HCT116 (cell line): ENCODE results near the gene TNXB. TPM values are rescaled to one million over a fixed set of nuclear protein-coding genes. Genes with fewer than 3 reads are reported as not detected.
A peak's percentile ranks its signal among the peaks of the same experiment; 100 is the strongest.

Source experiments
- ATAC-seq: fragments of 200-7000 bp; cut with Tn5 transposase; 2 replicates; pipeline ENCODE4 v1.9.1; 2020; ENCODE audit warnings: mild to moderate bottlenecking, moderate library complexity
- BruUV-seq: library from RNA; stranded (reverse); fragments of 400-500 nt; replicated peaks from 2 replicates; lab custom pipeline; 2021; lab: Mats Ljungman, UMichigan
- CTCF ChIA-PET: fragments of 300-600 bp; sonication (Branson Sonifier 250); formaldehyde crosslinking; loops from one replicate; lab custom pipeline; 2021; ENCODE audit warnings: antibody characterized with exemption; lab: Charles Lee
- POLR2A ChIA-PET: fragments of 300-600, 350-600 bp; sonication (Branson Sonifier 250); formaldehyde crosslinking; loops from one replicate; lab custom pipeline; 2021; ENCODE audit warnings: antibody characterized with exemption; lab: Charles Lee
- RAD21 ChIA-PET, 2 experiments: fragments of 300-600 bp; sonication (Branson Sonifier 250); formaldehyde crosslinking; loops; one replicate each; lab custom pipeline; 2023; ENCODE audit warnings: low total read pairs in 2 of 2; ENCODE audit not compliant: uncharacterized antibody in 2 of 2, unreplicated experiment in 2 of 2, low non-redundant PET in 1 of 2; lab: Charles Lee
- DNase-seq: peaks from one replicate; pipeline ENCODE4 v3.0.0-alpha.2; 2010; ENCODE audit warnings: low read depth, low spot score
- H2AFZ ChIP-seq: fragments of 200-600 bp; shearing (Covaris generic), sonication (generic); 2 replicates; pipeline ENCODE4 v1.6.1; 2017; ENCODE audit warnings: low read depth, mixed run types, mixed read lengths, antibody characterized with exemption, low read length; ENCODE audit not compliant: poor library complexity, severe bottlenecking
- H3K27ac ChIP-seq: 2 replicates; pipeline ENCODE4 v1.5.1; 2012; ENCODE audit warnings: low read depth, low read length
- H3K27me3 ChIP-seq: fragments of 200-600 bp; sonication (generic); 2 replicates; pipeline ENCODE4 v1.6.1; 2016; ENCODE audit warnings: mixed run types, low read length, mixed read lengths; ENCODE audit not compliant: insufficient read depth
- H3K36me3 ChIP-seq, 2 experiments: fragments of 200-500 bp in 1 of 2; fragments of 200-600 bp in 1 of 2; sonication (Bioruptor generic) in 1 of 2; sonication (generic) in 1 of 2; 2 replicates each; pipeline versions ENCODE4 v1.5.1 to v1.6.1; 2014 to 2016; ENCODE audit warnings: low read length in 2 of 2, inconsistent platforms in 1 of 2, mixed read lengths in 1 of 2, mixed run types in 1 of 2; ENCODE audit not compliant: insufficient read depth in 2 of 2, control insufficient read depth in 1 of 2
- H3K4me1 ChIP-seq, 2 experiments: fragments of 200-600 bp in 1 of 2; sonication (generic) in 1 of 2; 2 replicates each; pipeline versions ENCODE4 v1.5.1 to v1.6.1; 2012 to 2017; ENCODE audit warnings: low read length in 2 of 2, inconsistent platforms in 1 of 2, mild to moderate bottlenecking in 1 of 2, mixed read lengths in 1 of 2, mixed run types in 1 of 2, moderate library complexity in 1 of 2; ENCODE audit not compliant: insufficient read depth in 2 of 2, control insufficient read depth in 1 of 2
- H3K4me2 ChIP-seq: fragments of 200-600 bp; sonication (generic); 2 replicates; pipeline ENCODE4 v1.6.1; 2017; ENCODE audit warnings: mixed run types, low read length, mixed read lengths
- H3K4me3 ChIP-seq, 2 experiments: fragments of 200-600 bp in 1 of 2; sonication (generic) in 1 of 2; replicated peaks in 1 of 2; 2 replicates each; pipeline ENCODE4 v1.5.1; 2011 to 2016; ENCODE audit warnings: low read length in 2 of 2, control low read depth in 1 of 2, low read depth in 1 of 2, mild to moderate bottlenecking in 1 of 2, mixed read lengths in 1 of 2, mixed run types in 1 of 2
- H3K79me2 ChIP-seq: fragments of 200-600 bp; sonication (generic); 2 replicates; pipeline ENCODE4 v1.6.1; 2017; ENCODE audit warnings: mild to moderate bottlenecking, mixed run types, low read length, moderate library complexity, mixed read lengths; ENCODE audit not compliant: insufficient read depth
- H3K9ac ChIP-seq: fragments of 200-600 bp; sonication (generic); 2 replicates; pipeline ENCODE4 v1.6.1; 2016; ENCODE audit warnings: low read length, mixed read lengths
- H3K9me2 ChIP-seq: fragments of 200-600 bp; sonication (generic), shearing (Covaris generic); 2 replicates; pipeline ENCODE4 v1.6.1; 2017; ENCODE audit warnings: mixed run types, mild to moderate bottlenecking, moderate library complexity; ENCODE audit not compliant: insufficient read depth
- H3K9me3 ChIP-seq, 2 experiments: fragments of 200-500 bp in 1 of 2; fragments of 200-600 bp in 1 of 2; sonication (Bioruptor generic) in 1 of 2; sonication (generic) in 1 of 2; 2 replicates each; pipeline ENCODE4 v1.6.1; 2014 to 2017; ENCODE audit warnings: low read length in 2 of 2, mixed read lengths in 2 of 2, inconsistent platforms in 1 of 2, low read depth in 1 of 2, mild to moderate bottlenecking in 1 of 2, mixed run types in 1 of 2, moderate library complexity in 1 of 2; ENCODE audit not compliant: control insufficient read depth in 1 of 2, insufficient read depth in 1 of 2
- H4K20me1 ChIP-seq: fragments of 200-600 bp; sonication (generic), shearing (Covaris generic); 2 replicates; pipeline ENCODE4 v1.6.1; 2017; ENCODE audit warnings: mixed run types, mild to moderate bottlenecking, moderate library complexity; ENCODE audit not compliant: insufficient read depth
- CBX3 ChIP-seq: IDR thresholded peaks from 2 replicates; pipeline ENCODE4 v1.6.1; 2012; ENCODE audit warnings: low read depth
- CEBPB ChIP-seq: IDR thresholded peaks from 2 replicates; pipeline ENCODE4 v1.6.1; 2012; ENCODE audit warnings: low read depth
- EGR1 ChIP-seq: IDR thresholded peaks from 2 replicates; pipeline ENCODE4 v1.6.1; 2012; ENCODE audit warnings: low read depth
- EZH2 ChIP-seq: fragments of 200-600 bp; sonication (generic); IDR thresholded peaks from 2 replicates; pipeline ENCODE4 v1.6.1; 2017; ENCODE audit warnings: antibody characterized with exemption, mixed run types
- FOSL1 ChIP-seq: IDR thresholded peaks from 2 replicates; pipeline ENCODE4 v1.6.1; 2012; ENCODE audit warnings: low read depth
- POLR2AphosphoS5 ChIP-seq: IDR thresholded peaks from 2 replicates; pipeline ENCODE4 v1.6.1; 2011; ENCODE audit warnings: mild to moderate bottlenecking, low read depth, low read length, moderate library complexity
- RAD21 ChIP-seq: IDR thresholded peaks from 2 replicates; pipeline ENCODE4 v1.6.1; 2012; ENCODE audit warnings: low read depth, mild to moderate bottlenecking
- REST ChIP-seq: IDR thresholded peaks from 2 replicates; pipeline ENCODE4 v1.6.1; 2012; ENCODE audit warnings: low read depth
- SIN3A ChIP-seq: IDR thresholded peaks from 2 replicates; pipeline ENCODE4 v1.6.1; 2012; ENCODE audit warnings: low read depth
- YY1 ChIP-seq: IDR thresholded peaks from 2 replicates; pipeline ENCODE4 v1.6.1; 2011; ENCODE audit warnings: low read length, low read depth, moderate library complexity, mild to moderate bottlenecking; ENCODE audit not compliant: insufficient replicate concordance; ENCODE audit errors: extremely low read depth
- ZBTB33 ChIP-seq: IDR thresholded peaks from 2 replicates; pipeline ENCODE4 v1.6.1; 2011; ENCODE audit warnings: mild to moderate bottlenecking, low read length, moderate library complexity; ENCODE audit not compliant: insufficient replicate concordance; ENCODE audit errors: extremely low read depth
- ZNF274 ChIP-seq: fragments of 200-500 bp; sonication (Bioruptor generic); IDR thresholded peaks from 2 replicates; pipeline ENCODE4 v1.6.1; 2014; ENCODE audit warnings: mild to moderate bottlenecking, low read depth, low read length, inconsistent platforms
- intact Hi-C: fragments of 100-400 bp; cut with micrococcal nuclease; formaldehyde crosslinking; loops from 2 replicates; pipeline ENCODE4 v1.10.0; 2022
- total RNA-seq: library from RNA; stranded (reverse); gene quantifications from one replicate; pipeline ENCODE4 v1.2.1, GENCODE V29; 2021; ENCODE audit not compliant: unreplicated experiment

TNXB gene
- total RNA-seq, 1 experiment from 2014 or later, result 8.5 TPM

DNA sequence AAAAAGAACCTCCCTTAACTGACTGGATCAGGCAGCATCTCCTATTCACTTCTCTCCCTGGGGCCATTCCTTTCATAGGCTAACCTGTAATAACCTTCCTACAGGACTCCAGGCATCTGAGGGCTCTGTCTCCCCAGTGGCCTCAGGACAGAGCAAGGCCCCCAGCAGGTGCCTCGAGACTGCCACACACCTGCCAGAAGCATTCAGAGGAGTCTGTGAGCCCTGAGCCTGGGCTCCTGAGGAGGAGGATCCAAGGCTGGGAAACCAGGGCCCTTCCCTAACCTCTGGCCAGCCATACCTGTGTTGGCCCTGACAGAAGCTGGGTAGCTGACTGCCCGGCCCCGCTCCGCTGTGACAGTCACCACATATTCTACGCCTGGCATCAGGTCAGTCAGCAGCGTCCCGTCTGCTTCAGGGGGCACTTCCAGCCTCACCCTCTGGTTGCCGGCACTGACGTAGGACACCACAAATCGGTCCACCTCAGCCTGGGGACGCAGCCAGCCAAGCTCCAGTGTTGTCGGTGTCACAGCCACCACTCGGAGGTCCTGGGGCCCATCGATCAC lies 20.6 kb downstream of the TNXB start:
- Histone ChIP-seq H3K9me3 (no peaks in the 10 kb centered on the region), H3K9me2 (no peaks in the 10 kb centered on the region), H3K4me2 (peak overlapping the region; percentile 56; the same call in 1 of the 2 replicates), H2AFZ (no peak overlapping the region), H4K20me1 (no peaks in the 10 kb centered on the region), H3K36me3 (no peaks in the 10 kb centered on the region), H3K9ac (0 out of 2 replicates have a peak overlapping the region, but pooled peaks have one; percentile 14), H3K4me3 (no peak overlapping the region), H3K27ac (no peak overlapping the region; the same call in 1 of the 2 replicates), H3K27me3 (no peaks in the 10 kb centered on the region), H3K79me2 (no peaks in the 10 kb centered on the region), H3K4me1 (peaks cover 14 to 22% of the 10 kb centered on the region in 2 experiments)
- no TSS peak for BruUV-seq
- ATAC-seq, result no peak
- ChIA-PET POLR2A (no interaction called here), CTCF (interaction anchor here (0.9 to 1.6 kb wide), 4 partner anchors 13 to 325 kb away, joined by 3 to 5 read pairs (median 4); no protein-coding TSS in a partner anchor), RAD21 (no interaction called here)
- no peak for DNase-seq
- intact Hi-C loops, result no loop called here
- TF ChIP-seq CEBPB (no peak), EZH2 (no peak), POLR2AphosphoS5 (no peak), ZBTB33 (no peak), REST (no peak), CBX3 (no peak), SIN3A (no peak), YY1 (no peak), EGR1 (no peak), FOSL1 (no peak), RAD21 (no peak), ZNF274 (no peak)
